ENCODE data around the gene ABTB2. TPM values are rescaled to one million over a fixed set of nuclear protein-coding genes. Genes with fewer than 3 reads are reported as not detected.

The ABTB2 gene
- total and polyA plus RNA-seq, 2 of the 8 experiments (the other 6 are each of a cell fraction or from before 2014, with no cell fraction given), result 7.7 to 10.2 TPM

DNA sequence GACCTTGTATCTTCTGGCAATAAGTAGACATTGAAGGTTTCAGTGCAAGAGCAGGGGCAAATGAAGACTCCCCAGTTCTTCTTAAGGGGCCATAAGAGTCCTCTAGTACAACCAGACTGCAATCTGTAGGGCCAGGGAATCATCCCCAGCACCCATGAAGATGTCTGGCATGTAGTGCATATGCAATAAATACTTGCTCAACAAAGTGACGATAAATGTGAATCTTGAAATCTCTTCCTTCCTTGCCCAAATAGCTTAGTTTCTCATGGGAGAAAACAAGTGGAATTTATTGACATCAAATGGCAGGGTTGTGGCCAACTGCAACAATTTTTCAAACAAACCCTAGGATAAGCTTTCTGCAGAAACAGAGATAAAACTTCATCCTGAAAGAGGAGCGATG is 107.6 kb downstream of the ABTB2 start:
- Histone ChIP-seq H3K4me3 (ENCODE audit: extremely low read depth in 1 of 4, insufficient read depth in 2 of 4, low read depth in 3 of 4, low read length in 4 of 4) (no peak overlapping the region), H4K20me1 (replicated peaks in 1 of 2; ENCODE audit: control insufficient read depth in 1 of 2, insufficient read depth in 2 of 2, low read length in 2 of 2) (peaks cover 0 to 3% of the 10 kb centered on the region in 2 experiments), H3K4ac (replicated peaks; ENCODE audit: insufficient read length, low read depth, low read length) (no peak overlapping the region), H3K9me3 (ENCODE audit: insufficient read depth in 2 of 2, low read depth in 1 of 2, low read length in 1 of 2) (no peaks in the 10 kb centered on the region), H2BK12ac (ENCODE audit: low read depth, low read length) (no peak overlapping the region), H3K79me1 (ENCODE audit: low read depth, low read length) (no peaks in the 10 kb centered on the region), H4K8ac (ENCODE audit: extremely low read depth, insufficient read depth, low read length) (no peak overlapping the region), H2AK5ac (ENCODE audit: low read depth, low read length) (no peak overlapping the region), H3K79me2 (ENCODE audit: control insufficient read depth in 1 of 2, insufficient read depth in 2 of 2, low read length in 2 of 2) (no peaks in the 10 kb centered on the region), H3K27ac (ENCODE audit: low read depth, low read length) (no peak overlapping the region), H3K27me3 (replicated peaks in 1 of 4; ENCODE audit: control insufficient read depth in 3 of 4, extremely low read depth in 1 of 4, insufficient read depth in 3 of 4, low read length in 3 of 4) (no peaks in the 10 kb centered on the region), H3K36me3 (ENCODE audit: control insufficient read depth in 2 of 4, insufficient read depth in 4 of 4, low read length in 3 of 4) (no peaks in the 10 kb centered on the region), H2BK5ac (ENCODE audit: low read depth, low read length) (no peak overlapping the region), H2AFZ (ENCODE audit: low read length) (no peak overlapping the region), H3K9ac (replicated peaks in 1 of 4; ENCODE audit: extremely low read depth in 1 of 4, low read depth in 3 of 4, low read length in 3 of 4) (no peak overlapping the region), H2BK20ac (ENCODE audit: low read length) (no peak overlapping the region), H3K23ac (ENCODE audit: insufficient read length) (no peak overlapping the region), H3K4me2 (ENCODE audit: insufficient read depth in 1 of 2, low read depth in 2 of 2, low read length in 2 of 2) (no peak overlapping the region), H4K5ac (ENCODE audit: insufficient read length, low read depth, low read length) (no peak overlapping the region), H2BK15ac (ENCODE audit: low read length) (no peak overlapping the region), H3K4me1 (replicated peaks in 1 of 4; ENCODE audit: control insufficient read depth in 3 of 4, insufficient read depth in 4 of 4, low read length in 3 of 4) (peaks cover 0 to 6% (median under 1%) of the 10 kb centered on the region in 4 experiments; a peak in 4 of 7 replicates), H3K56ac (replicated peaks; ENCODE audit: insufficient read length, low read depth, low read length) (no peak overlapping the region), H2BK120ac (replicated peaks; ENCODE audit: low read depth, low read length) (no peak overlapping the region), H4K91ac (replicated peaks; ENCODE audit: insufficient read length, low read length) (no peak overlapping the region), H3K18ac (ENCODE audit: extremely low read depth, low read length) (no peak overlapping the region), H3K23me2 (ENCODE audit: low read depth, low read length) (no peaks in the 10 kb centered on the region), H3K14ac (ENCODE audit: insufficient read length) (no peak overlapping the region)
- CTCF ChIA-PET (ENCODE audit: partially characterized antibody), result interaction anchor here (0.6 to 5.9 kb wide), 11 partner anchors 11 to 925 kb away, joined by 3 to 36 read pairs (median 3); no protein-coding TSS in a partner anchor
- no peak for DNase-seq (ENCODE audit: low read depth in 1 of 2, low spot score in 2 of 2)
- POLR2A ChIA-PET (ENCODE audit: partially characterized antibody), result interaction anchor here (1.0 to 1.5 kb wide), 2 partner anchors 16 to 106 kb away, joined by 3 read pairs; no protein-coding TSS in a partner anchor
- FAIRE-seq, result no peak
- WGBS, 2 experiments (ENCODE audit: extremely low coverage in 1 of 2, insufficient coverage in 1 of 2, insufficient read length in 1 of 2, insufficient replicate concordance in 2 of 2, low coverage in 1 of 2, low lambda C conversion rate in 2 of 2, missing lambda C conversion rate in 1 of 2), result 93% methylated on average over 2 of the region's 2 CpGs; no CpG with 5 or more reads in 1 of the 2 experiments
- TF ChIP-seq SP1 (IDR thresholded peaks at IDR 0.05; ENCODE audit: low read depth, low read length) (no peak), TEAD4 (IDR thresholded peaks at IDR 0.05; ENCODE audit: low read depth, low read length) (no peak), RFX5 (IDR thresholded peaks at IDR 0.05; ENCODE audit: borderline replicate concordance, low read depth, low read length) (no peak), NRF1 (IDR thresholded peaks at IDR 0.05; ENCODE audit: low read depth, low read length) (no peak), GABPA (IDR thresholded peaks at IDR 0.05; ENCODE audit: borderline replicate concordance, insufficient read depth, low read length) (no peak), ATF3 (IDR thresholded peaks at IDR 0.05; ENCODE audit: insufficient read depth, low read depth, low read length) (no peak), POU5F1 (IDR thresholded peaks at IDR 0.05; ENCODE audit: low read depth, low read length) (no peak), SIRT6 (IDR thresholded peaks at IDR 0.05; ENCODE audit: low read length) (no peak), TAF7 (optimal IDR thresholded peaks at IDR 0.05; ENCODE audit: borderline replicate concordance, low read depth, low read length) (no peak), RBBP5 (IDR thresholded peaks at IDR 0.05; ENCODE audit: borderline replicate concordance, low read depth, low read length) (no peak), HDAC2 (IDR thresholded peaks at IDR 0.05; ENCODE audit: borderline replicate concordance in 1 of 2, low read depth in 2 of 2, low read length in 2 of 2) (no peak)
- TF ChIP-seq, protein P1, sequence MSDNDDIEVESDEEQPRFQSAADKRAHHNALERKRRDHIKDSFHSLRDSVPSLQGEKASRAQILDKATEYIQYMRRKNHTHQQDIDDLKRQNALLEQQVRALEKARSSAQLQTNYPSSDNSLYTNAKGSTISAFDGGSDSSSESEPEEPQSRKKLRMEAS (IDR thresholded peaks at IDR 0.05), result no peak
